ENCODE data around the gene CFAP20. TPM values are rescaled to one million over a fixed set of nuclear protein-coding genes. Genes with fewer than 3 reads are reported as not detected.

CFAP20 gene
- polyA plus RNA-seq (2011; rRNA removed), result 51.0 and 53.1 TPM in 2 replicates
- polyA plus RNA-seq (2012; cell fraction: cytosol; rRNA removed), result 67.2 and 78.6 TPM in 2 replicates
- 88.3 and 98.4 TPM in 2 replicates for polyA plus RNA-seq (2012; cell fraction: nucleus; rRNA removed)
- 44.4 to 46.5 TPM (median 45.3 TPM) in 3 replicates for polyA plus RNA-seq (2017; fragmentation: RNase III; extraction: RNeasy Plus Mini Kit Qiagen cat#74134 plus additional on column Dnase treatment)
- 34.7 and 55.5 TPM in 2 replicates for polyA minus RNA-seq (2011; rRNA and poly(A)+ RNA removed)

DNA sequence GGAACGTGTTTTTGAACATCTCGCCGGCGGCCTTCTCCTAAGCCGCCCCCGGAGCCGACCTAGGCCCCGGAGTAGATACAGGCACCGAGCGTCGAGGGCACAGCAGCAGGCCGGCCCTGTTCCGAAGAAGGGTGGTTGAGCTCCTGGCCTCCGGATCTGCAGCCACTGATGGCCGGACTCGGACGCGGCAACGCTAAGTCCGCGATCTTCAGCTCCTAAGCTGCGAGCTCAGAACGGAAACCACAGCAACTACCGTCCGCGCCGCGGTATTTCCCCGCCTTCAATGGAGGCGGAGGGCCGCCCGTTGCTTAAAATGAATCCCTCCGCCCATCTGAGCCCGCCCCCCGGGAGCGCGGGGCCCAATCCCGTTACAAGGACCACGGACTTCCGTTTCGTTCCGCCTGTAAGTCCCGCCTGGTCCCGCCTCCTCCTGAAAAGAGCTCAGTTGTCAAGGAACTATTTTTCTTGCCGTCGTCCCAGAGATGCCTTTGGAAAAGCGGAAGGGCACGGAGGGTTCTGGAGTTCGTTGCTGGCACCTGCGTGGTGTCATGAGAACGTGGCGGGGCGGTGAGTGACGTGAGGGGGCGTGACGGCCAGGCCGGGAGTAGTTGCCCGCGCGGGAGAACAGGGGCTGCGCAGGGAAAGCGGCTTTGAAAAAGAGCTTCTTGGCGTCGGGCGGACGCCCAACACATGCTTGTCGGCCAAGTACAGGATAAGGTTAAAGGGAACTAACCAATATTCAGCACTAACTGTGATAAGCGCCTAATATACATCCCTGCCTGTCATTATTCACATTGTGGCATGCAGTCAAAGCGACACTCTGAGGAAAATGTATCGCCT lies at the start of gene CFAP20:
Gene CFAP20 (minus strand): TSS at position 285 of the 840 bp plus-strand sequence. CDS start 266 bp downstream, at position 19.
- Histone ChIP-seq H3K27ac (peak within 1 kb of the TSS; percentile 85 to 88), H3K9me3 (peaks cover 7% of the 10 kb centered on the region), H3K4me1 (peaks cover 21% of the 10 kb centered on the region), H3K4me3 (peak within 1 kb of the TSS; percentile 96), H3K4me2 (peak within 1 kb of the TSS; percentile 96)
- DNase-seq (ENCODE audit: low read depth in 1 of 2, low spot score in 1 of 2) (peak; percentile 91 to 100), ATAC-seq (peak; percentile 92 to 96), FAIRE-seq (no peak)
- ChIA-PET CTCF (interaction anchor here (0.7 to 3.8 kb wide), 7 partner anchors 7 to 439 kb away, joined by 3 to 29 read pairs (median 4); partner anchors contain the start of gene MMP15), POLR2A (interaction anchor here (0.6 to 1.4 kb wide), 20 partner anchors 8 to 394 kb away, joined by 3 to 13 read pairs (median 4); partner anchors contain the start of genes GINS3, KATNB1, MMP15 and USB1)
- 3% methylated on average over 57 of the region's 70 CpGs for WGBS (ENCODE audit: missing lambda C conversion rate)
- 0 out of 2 replicates have a peak, but pooled peaks have one; percentile 43 for TF ChIP-seq FOXS1 (CRISPR knock-in tag; IDR thresholded peaks at IDR 0.05)
- TF ChIP-seq PBX3 (IDR thresholded peaks at IDR 0.05), result peak; percentile 96
- peak; percentile 88 for TF ChIP-seq HOXB5 (CRISPR knock-in tag; IDR thresholded peaks at IDR 0.05)
- 0 out of 2 replicates have a peak, but pooled peaks have one; percentile 30 for TF ChIP-seq ZSCAN20 (CRISPR knock-in tag; IDR thresholded peaks at IDR 0.05)
- TF ChIP-seq RFX5 (IDR thresholded peaks at IDR 0.05), result peak; percentile 76
- peak; percentile 79 for TF ChIP-seq CHD2 (IDR thresholded peaks at IDR 0.05; ENCODE audit: low read length, partially characterized antibody)
- TF ChIP-seq GATA3 (IDR thresholded peaks at IDR 0.05; ENCODE audit: borderline replicate concordance), result peak; percentile 22; the same call in 1 of the 2 replicates
- peak in 1 of 2 experiments; percentile 65; a peak in 2 of 5 replicates for TF ChIP-seq JUN (IDR thresholded peaks at IDR 0.05)
- peak; percentile 79 for TF ChIP-seq BHLHE40 (IDR thresholded peaks at IDR 0.05; ENCODE audit: low read depth, low read length)
- TF ChIP-seq FOSL2 (IDR thresholded peaks at IDR 0.05), result no peak
- peak; percentile 41 for TF ChIP-seq FOSL2 (CRISPR knock-in tag; IDR thresholded peaks at IDR 0.05)
- peak; percentile 77; the same call in 1 of the 2 replicates for TF ChIP-seq MYC (IDR thresholded peaks at IDR 0.05; ENCODE audit: borderline replicate concordance, low read length)
- TF ChIP-seq, protein P1, sequence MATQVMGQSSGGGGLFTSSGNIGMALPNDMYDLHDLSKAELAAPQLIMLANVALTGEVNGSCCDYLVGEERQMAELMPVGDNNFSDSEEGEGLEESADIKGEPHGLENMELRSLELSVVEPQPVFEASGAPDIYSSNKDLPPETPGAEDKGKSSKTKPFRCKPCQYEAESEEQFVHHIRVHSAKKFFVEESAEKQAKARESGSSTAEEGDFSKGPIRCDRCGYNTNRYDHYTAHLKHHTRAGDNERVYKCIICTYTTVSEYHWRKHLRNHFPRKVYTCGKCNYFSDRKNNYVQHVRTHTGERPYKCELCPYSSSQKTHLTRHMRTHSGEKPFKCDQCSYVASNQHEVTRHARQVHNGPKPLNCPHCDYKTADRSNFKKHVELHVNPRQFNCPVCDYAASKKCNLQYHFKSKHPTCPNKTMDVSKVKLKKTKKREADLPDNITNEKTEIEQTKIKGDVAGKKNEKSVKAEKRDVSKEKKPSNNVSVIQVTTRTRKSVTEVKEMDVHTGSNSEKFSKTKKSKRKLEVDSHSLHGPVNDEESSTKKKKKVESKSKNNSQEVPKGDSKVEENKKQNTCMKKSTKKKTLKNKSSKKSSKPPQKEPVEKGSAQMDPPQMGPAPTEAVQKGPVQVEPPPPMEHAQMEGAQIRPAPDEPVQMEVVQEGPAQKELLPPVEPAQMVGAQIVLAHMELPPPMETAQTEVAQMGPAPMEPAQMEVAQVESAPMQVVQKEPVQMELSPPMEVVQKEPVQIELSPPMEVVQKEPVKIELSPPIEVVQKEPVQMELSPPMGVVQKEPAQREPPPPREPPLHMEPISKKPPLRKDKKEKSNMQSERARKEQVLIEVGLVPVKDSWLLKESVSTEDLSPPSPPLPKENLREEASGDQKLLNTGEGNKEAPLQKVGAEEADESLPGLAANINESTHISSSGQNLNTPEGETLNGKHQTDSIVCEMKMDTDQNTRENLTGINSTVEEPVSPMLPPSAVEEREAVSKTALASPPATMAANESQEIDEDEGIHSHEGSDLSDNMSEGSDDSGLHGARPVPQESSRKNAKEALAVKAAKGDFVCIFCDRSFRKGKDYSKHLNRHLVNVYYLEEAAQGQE (IDR thresholded peaks at IDR 0.05), result peak; percentile 38; the same call in 1 of the 2 replicates
- TF ChIP-seq, protein P2, sequence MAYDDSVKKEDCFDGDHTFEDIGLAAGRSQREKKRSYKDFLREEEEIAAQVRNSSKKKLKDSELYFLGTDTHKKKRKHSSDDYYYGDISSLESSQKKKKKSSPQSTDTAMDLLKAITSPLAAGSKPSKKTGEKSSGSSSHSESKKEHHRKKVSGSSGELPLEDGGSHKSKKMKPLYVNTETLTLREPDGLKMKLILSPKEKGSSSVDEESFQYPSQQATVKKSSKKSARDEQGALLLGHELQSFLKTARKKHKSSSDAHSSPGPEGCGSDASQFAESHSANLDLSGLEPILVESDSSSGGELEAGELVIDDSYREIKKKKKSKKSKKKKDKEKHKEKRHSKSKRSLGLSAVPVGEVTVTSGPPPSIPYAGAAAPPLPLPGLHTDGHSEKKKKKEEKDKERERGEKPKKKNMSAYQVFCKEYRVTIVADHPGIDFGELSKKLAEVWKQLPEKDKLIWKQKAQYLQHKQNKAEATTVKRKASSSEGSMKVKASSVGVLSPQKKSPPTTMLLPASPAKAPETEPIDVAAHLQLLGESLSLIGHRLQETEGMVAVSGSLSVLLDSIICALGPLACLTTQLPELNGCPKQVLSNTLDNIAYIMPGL (CRISPR knock-in tag; IDR thresholded peaks at IDR 0.05; ENCODE audit: borderline replicate concordance), result 0 out of 2 replicates have a peak, but pooled peaks have one; percentile 26
- TF ChIP-seq ZNF302 (CRISPR knock-in tag; IDR thresholded peaks at IDR 0.05), result no peak
- TF ChIP-seq CBX8 (IDR thresholded peaks at IDR 0.05), result no peak
- TF ChIP-seq POLR2A (IDR thresholded peaks at IDR 0.05; ENCODE audit: low read length), result peak; percentile 84
- peak; percentile 60; the same call in 1 of the 2 replicates for TF ChIP-seq RNF2 (IDR thresholded peaks at IDR 0.05; ENCODE audit: borderline replicate concordance, low read depth)
- peak; percentile 96 for TF ChIP-seq E2F6 (IDR thresholded peaks at IDR 0.05; ENCODE audit: borderline replicate concordance, low read depth)
- TF ChIP-seq SREBF2 (IDR thresholded peaks at IDR 0.05), result no peak
- TF ChIP-seq HDAC2 (IDR thresholded peaks at IDR 0.05), result no peak
- no peak for TF ChIP-seq RARB (CRISPR knock-in tag; IDR thresholded peaks at IDR 0.05)
- TF ChIP-seq EHF (CRISPR knock-in tag; IDR thresholded peaks at IDR 0.05), result peak; percentile 82; the same call in 1 of the 2 replicates
- TF ChIP-seq MAFK (IDR thresholded peaks at IDR 0.05; ENCODE audit: partially characterized antibody), result no peak
- TF ChIP-seq EHMT2 (IDR thresholded peaks at IDR 0.05; ENCODE audit: low read depth), result no peak
- no peak for TF ChIP-seq ESRRA (IDR thresholded peaks at IDR 0.05; ENCODE audit: borderline replicate concordance, low read length)
- peak; percentile 64; the same call in 1 of the 2 replicates for TF ChIP-seq TFCP2L1 (CRISPR knock-in tag; IDR thresholded peaks at IDR 0.05)
- TF ChIP-seq PHF8 (IDR thresholded peaks at IDR 0.05; ENCODE audit: borderline replicate concordance, low read depth), result peak; percentile 99
- peak in 1 of 2 experiments; percentile 31; a peak in 1 of 4 replicates for TF ChIP-seq CEBPB (IDR thresholded peaks at IDR 0.05)
- TF ChIP-seq, protein P3, sequence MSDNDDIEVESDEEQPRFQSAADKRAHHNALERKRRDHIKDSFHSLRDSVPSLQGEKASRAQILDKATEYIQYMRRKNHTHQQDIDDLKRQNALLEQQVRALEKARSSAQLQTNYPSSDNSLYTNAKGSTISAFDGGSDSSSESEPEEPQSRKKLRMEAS (IDR thresholded peaks at IDR 0.05), result peak; percentile 99
- TF ChIP-seq KDM1A (IDR thresholded peaks at IDR 0.05; ENCODE audit: low read depth), result peak; percentile 92; the same call in 1 of the 2 replicates

Data from A549 (cell line).